Activated CD4-positive, alpha-beta T cell treated with anti-CD3 and anti-CD28 coated beads, Interleukin-2, amount 50 U/mL, for 4 hours (primary cell): ENCODE results near the gene MYOM1.
"Not testable (repeated sequence)": the region's sequence is repeated elsewhere in the genome, so short reads cannot be mapped to it uniquely, and the experiment has no call there.

ENCODE experiments used
- DNase-seq, 2 experiments: peaks; one replicate each; pipeline ENCODE4 v3.0.0-alpha.2; 2020

The MYOM1 gene

DNA sequence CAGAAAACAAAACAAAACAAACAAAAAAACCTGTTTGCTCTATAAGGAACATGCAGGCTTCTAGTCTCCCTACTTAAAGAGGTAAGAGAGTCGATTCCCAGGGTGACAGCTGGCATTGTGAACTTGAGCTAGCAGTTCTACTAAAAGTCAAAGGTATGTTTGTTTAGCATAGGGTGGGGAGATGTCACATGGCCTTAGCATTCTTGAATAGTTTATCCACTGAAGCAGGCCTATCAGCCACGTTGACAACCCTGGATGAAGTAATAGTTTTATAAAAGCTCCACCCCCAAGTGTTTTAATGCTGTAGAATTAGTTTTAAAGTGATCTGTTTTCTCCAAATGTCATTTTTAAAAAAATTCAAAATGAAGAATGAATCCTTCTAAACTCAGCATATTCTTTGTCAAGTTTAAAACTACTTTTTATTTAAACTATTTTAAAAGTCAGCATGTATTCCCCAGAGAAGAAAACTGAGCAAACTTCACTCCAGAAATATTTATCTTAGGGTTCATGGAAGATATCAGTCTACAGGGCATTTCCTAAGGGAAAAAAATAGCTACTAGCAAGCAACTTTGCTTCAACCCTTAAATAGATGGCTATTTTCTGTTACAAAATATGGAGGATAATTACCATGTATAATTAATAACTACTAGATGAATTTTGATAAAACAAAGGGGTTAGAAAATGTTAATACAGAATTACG, 1.7 kb downstream of the MYOM1 start:
- no peak for DNase-seq

DNA sequence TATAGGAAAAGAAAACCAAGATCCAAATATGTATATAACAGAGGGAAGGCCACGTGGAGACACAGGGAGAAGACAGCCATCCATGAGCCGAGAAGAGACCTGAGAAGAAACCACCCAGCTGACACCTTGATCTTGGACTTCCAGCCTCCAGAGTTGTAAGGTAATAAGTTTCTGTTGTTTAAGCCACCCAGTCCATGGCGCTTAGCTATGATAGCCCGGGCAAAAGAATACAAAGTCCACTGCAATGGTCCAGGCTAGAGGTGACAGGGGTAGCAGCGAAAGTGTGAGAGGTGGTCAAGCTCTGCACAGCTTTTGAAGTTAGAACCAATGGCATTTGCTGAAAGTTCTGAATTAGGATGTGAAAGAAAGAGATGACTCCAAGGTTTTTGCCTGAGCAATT, 2.8 kb downstream of the MYOM1 start:
- DNase-seq, result no peak

DNA sequence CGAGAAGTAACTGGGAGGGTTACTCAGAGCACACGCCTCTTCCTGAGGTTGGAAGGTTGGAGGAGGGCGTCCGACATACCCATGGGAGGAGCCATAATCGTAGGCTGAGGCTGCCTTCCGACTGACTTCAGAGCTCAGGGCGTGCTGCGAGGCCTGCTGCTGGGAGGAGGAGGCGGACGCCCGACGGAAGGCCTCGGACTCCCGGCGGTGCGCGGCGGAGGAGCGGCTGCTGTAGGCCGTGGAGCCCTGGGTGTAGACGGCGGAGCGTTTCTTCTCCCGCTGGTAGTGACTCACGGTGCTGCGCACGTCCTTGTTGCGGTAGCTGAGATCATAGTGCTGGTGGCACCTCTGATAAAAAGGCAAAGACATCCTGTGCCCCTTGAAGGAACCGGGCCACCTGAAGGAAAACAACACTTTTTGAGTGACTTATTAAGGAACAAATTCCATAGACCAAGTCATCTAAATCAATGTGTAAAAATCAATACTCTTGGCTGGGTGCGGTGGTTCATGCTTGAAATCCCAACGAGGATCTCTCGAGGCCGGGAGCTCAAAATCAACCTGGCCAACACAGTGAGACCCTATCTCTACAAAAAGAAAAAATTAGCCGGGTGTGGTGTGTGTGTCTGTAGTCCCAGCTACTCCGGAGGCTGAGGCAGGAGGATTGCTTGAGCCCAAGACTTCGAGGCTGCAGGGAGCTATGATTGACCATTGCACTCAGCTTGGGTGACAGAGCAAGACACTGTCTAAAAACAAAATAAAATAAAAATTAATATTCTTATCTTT, 4.7 kb downstream of the MYOM1 start:
- no peak for DNase-seq

DNA sequence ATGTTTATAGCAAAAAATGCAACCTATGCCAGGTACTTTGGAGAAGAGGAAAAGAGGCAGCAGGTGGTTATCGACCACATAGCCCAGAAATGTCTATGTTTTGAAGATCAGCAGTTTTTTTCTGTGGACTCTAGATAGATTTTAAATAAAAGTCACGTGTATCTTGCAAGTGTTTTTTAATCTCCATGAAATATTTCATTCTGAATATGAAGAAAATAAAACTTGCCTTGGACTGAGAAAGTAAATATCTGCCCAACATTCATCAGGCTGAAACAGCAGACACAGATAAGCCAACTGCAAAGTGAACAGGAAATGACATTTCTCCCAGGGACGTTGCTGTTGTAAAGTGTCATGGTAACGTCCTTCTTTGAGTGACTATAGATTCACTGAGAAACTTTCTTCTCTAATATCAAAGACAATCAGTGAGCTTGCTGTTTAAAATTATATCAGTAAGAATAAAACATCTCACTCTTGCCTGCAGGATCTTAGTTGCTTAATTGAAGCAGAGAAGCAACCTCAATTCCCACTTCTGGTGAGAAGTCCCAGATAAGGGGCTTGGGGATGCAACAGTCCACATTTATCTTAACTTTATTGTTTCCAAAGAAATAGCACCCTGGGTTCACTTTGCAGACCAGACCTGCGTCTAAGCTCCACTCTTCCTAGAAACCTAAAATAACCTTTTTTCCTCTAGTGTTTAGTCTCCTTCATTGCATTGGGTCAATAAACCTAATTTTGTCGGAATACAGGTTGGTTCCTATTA, 6.3 kb downstream of the MYOM1 start:
- DNase-seq, result no peak

DNA sequence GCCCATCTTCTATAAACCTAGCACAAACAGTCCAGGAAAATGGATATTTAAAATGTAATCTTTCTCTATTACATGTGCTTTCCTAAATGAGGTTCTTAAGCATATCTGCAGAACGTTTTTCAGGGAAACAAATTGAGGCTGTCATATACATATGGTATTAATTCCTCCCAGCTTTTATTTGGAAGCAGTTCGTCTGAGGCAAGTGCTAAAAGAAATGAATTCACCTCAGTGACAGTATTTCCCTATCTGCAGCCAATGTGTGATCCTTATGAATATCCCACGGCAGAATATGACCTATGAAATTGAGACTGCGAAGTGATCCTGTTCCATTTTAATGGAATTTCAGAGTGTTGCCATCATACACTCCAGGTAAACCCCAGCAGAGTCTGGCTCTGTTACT, 7.1 kb downstream of the MYOM1 start:
- no peak for DNase-seq

DNA sequence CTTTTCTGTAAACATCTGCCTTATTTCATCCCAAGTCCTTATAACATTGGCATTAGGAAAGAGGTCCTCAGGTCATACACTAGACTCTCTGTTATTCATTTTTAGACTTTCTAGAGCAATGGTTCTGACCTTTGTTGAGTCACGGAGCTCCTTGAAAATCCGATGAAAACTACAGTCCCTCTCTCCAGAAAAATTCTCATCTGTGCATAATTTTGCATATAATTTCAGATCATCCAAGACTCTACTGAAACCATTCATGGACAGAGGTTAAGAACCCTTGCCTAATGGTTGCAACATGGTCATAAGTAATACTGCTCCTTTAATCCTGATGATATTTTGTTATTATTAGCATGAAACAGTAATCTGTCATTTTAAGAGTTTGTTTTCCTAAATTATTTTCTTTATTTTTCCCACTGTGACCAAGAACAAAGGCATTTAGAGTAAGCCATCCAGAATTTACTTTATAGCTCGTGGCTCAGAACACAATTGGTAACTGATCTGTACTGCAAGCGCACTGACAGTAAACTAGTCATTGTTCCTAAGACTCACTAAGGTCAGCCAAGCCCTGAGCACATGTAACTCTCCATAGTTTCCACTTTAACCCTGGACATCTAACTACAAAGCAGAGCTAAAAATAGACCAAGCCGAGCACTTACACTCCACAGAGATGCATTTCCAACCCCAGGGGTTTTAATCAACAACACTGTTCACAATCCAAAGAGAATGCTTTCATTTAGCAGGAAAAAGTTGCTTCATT, 8.4 kb downstream of the MYOM1 start:
- no peak for DNase-seq

DNA sequence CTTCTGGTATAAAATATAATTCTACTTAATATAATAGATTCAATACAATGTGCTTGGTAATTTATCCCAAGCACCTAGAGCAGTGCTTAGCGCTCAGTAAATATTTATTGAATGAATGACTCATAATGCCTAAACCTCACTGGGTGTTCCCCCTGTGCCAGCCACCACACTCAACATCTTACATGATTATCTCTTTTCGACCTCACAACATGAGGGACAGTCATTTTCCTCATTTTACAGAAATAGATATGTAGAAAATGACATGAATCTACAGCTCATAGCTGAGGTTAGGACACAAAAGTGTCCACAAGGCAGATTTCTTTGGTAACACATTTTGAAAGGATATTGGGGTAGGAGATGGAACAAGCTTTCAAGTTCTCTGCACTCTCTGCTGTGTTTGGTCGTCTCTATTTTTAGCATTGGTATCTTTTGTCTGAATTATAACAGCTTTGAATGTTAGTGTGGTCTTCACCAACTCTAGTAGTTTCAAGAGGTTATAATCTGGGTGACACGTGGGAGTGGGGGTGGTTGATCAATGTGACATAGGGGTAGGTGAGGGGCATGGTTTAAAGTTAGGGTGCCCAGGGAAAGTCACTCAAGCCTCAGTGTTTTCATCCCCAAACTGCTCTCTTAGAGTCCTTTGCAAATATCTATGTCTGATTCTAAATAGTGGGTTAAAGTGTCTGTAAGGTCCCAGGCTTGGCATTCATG, 9.8 kb downstream of the MYOM1 start:
- no peak for DNase-seq

DNA sequence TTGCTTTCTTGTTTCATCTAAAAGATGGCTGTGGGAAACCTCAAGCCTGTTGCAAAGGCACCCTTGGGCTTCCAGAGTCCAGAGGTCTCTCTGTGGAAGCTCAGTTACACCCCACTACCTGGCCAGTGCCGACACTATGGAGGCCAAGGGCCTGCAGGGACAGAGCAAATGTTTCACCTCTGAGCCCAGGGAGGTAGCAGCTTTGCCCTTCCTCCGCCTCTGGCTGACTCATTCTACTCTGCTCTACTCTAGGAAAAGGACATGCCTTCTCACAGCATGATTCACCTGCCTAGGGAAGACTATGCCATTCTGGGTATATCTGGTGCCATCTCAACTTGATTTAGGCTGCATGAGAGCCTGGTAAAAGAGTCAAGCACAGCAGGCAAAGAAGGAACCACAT, 12.2 kb downstream of the MYOM1 start:
- no peak for DNase-seq

DNA sequence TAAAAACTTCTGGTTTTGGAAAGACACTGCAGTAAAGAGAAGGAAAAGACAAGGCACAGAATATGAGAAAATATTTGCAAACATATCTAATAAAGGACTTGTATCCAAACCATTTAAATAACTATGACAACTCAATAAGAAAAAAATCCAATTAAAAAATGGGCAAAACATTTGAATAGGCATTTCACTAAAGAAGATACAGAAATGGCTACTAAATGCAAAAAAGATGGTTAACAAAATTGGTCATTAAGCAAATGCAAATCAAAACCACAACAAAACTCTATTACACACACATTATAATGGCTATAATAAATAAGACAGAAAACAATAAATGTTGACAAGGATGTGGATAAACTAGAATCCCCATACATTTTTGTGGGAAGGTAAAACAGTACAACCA, 14.5 kb downstream of the MYOM1 start:
- DNase-seq, result no peak

DNA sequence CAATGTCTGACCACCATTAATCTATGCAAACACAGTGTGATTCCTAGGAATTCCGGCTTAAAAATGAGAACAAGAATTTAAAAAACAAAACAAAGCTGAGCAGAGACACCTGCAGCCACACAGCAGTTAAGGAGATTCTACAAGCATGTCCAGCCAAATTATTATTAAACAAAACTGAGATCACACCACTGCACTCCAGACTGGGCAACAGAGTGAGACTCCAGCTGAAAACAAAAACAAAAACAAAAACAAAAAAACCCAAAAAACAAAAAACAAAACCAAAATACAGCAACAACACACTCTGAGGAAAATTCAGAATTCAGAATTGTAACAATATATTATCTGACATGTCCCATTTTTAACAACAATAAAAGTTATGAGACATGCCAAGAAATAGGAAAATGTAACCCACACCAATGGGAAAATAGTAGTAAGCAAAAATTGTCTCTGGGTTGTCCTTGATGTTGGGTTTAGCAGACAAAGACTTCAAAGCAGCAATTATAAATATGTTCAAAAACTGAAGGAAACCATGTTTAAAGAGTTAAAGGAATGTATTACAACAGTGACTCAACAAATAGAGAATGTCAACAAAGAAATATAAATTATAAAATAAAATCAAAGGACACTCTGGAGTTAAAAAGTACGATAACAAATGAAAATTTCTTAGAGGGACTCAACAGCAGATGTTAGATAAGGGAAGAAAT, 19.7 kb downstream of the MYOM1 start:
- no peak for DNase-seq

DNA sequence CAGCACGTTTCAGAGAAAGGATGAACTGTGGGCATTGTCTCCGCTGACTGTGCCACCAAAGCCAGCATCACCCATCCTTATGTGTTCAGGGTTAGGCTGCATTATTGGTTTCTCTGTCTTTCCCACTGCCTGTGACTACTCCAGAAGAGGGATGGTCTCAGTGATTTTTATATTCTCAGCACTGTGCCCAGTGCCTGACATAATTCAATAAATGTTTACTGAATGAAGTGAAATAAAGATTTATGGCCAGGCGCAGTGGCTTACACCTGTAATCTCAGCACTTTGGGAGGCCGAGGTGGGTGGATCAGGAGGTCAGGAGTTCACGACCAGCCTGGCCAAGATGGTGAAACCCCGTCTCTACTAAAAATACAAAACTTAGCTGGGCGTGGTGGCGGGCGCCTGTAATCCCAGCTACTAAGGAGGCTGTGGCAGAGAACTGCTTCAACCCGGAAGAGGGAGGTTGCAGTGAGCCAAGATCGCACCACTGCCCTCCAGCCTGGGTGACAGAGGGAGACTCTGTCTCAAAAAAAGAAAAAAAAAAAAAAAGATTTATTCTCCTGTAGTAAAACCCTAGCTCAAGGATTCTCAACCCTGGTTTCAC, 21.4 kb downstream of the MYOM1 start:
- not testable (repeated sequence) for DNase-seq

DNA sequence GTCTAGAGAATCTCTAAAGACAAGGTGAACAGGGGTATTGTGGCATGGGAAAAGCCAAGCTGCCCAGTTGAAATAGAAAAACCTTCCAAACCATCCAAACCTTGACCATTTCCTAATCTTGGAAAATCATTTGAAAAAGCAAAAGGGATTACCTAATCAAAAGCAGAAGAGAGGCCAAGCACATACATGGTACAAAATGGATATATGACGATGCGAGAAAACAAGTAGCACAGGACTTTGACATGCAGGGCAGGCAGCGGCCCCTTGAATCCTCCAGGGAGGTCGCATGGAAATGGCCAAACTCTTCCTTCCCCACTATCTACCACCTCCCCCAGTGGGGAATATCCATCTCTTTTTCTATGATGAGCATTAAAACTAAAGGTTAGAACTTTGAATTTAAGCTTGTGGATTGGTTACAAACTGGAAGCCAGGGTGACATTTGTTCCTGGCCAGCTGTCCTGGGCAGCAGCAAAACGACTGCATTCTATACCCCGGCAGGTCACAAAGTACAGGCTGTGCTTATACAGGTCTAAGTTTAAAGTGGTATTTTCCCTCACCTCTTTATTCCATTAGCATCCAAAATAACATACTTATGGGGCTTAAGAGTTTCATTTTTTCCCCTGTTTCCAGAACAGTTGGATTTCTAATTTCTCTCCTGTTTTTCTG, 24.7 kb downstream of the MYOM1 start:
- DNase-seq, result no peak

DNA sequence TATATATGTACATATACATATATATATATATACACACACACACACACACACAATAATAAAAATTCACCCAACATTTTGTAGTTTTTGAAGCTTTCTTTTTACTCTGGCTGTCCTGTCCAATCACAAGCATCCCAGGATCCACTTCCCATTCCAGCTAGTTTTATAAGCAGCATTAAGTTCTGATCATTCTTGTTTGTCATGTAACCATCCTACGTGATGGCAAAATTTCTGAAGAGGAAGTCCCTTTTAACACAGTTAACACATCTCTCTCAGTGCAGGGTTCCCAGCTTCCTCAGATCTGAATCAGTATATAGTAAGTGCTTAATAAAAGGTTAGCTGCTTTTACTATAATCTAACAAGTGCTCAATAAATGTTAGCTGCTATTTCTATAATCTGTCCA, 26.4 kb downstream of the MYOM1 start:
- no peak for DNase-seq

DNA sequence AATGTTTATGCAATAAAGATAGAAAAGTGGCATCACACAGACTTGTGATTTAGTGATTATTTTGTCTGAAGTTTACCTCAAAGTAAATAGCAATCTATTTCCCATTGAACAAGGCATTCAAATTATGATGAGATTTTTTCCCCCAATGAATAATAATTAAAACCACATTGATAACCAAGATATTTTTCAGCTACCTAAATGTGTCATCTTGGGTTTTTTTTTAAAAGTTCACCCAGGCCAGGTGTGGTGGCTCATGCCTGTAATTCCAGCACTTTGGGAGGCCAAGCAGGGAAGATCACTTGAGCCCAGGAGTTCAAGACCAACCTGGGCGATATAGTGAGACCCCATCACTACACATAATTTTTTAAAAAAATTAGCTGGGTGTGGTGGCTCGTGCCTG, 27.0 kb downstream of the MYOM1 start:
- no peak for DNase-seq

DNA sequence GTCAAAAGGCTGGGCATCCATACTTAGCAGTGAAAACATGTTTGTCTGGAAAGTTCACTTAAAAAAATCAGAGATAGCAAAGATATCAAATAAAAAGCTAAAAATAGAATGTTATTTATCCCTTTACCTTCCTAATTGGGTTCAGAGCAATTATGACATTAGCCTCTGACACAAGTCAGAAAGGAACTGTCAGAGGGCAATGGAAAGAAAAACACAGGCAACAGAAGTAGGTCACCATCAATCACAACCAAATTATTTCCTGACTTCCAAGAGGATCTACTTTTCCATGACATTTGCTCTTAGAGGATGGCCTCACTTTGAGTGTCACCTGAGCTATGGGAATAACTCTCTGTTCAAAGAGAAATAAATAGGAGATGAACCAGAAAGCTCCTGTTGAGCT, 27.5 kb downstream of the MYOM1 start:
- DNase-seq, result no peak

DNA sequence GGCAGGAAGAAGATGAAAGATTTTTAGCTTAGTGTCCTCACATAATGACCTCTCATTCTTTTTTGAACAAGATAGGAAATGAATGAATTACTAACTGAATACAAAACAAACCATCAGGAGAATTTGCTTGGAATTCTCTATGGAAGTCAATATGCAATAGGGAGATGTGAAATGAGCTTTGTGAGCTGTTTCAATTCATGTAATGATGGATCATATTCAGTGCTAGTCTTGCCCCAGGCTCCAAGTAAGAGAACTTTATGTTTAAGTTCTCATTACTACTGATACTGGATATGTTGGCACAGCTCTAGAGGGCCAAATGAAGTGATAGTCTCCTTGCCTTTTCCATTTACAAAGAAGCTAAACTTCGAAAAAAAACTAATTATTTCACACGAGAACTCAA, 29.2 kb downstream of the MYOM1 start:
- DNase-seq, result no peak

DNA sequence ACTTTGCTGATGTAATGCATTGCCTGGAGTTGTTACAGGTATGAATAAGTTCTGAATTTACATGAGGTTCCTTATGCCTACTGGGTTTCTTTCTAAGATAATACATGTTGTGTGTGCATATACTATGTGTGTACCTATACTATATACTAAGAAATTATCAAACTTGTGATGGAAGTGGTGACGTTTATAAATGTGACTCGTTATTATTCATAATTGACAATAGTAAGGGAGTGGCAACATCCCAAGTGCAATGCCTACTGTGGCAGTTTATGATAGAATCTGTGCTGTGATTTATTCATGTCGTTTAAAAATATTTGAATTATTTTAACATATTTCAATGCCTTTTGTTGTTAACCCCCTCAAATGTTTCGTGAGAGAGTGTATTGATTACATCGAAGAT, 29.9 kb downstream of the MYOM1 start:
- DNase-seq, result no peak

DNA sequence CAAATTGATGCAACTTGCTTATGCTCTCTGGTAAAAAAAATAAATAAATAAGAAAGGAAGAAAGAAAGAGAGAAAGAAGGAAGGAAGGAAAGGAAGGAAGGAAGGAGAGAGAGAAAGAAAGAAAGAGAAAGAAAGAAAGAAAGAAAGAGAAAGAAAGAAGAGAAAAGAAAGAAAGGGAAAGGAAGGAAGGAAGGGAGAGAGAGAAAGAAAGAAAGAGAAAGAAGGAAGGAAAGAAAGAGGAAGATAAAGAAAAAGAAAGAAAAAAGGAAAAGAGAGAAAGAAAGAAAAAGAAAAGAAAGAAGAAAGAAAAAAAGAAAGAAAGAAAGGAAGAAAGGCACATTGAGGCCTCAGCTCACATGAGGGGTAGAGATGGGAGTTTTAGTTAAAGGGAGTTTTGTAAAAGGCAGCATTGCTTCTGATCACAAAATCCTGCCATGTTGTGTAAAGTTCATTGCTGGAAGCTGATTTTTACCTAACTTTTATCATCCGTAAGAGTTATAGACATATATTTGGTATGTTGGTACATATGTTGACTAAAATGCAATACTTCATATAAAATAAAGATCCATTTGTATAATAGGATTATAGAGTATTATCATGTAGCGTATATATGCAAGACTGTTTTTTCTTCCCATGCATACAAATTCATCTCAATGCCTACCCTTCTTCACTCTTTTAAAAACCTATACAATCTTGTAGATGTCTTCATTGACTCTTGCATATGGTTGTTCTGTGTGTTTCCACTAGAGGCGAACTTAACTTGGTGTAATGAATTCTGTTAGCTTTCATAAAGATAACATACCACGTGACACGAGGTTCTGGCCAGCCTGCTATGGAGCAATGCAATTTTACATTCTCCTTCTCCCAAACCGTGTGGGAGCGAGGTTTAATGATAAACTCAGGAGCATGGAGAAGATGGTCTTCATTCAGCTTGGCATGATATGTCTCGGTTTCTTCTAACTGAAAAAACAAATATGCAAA, 32.8 kb downstream of the MYOM1 start:
- no peak for DNase-seq

DNA sequence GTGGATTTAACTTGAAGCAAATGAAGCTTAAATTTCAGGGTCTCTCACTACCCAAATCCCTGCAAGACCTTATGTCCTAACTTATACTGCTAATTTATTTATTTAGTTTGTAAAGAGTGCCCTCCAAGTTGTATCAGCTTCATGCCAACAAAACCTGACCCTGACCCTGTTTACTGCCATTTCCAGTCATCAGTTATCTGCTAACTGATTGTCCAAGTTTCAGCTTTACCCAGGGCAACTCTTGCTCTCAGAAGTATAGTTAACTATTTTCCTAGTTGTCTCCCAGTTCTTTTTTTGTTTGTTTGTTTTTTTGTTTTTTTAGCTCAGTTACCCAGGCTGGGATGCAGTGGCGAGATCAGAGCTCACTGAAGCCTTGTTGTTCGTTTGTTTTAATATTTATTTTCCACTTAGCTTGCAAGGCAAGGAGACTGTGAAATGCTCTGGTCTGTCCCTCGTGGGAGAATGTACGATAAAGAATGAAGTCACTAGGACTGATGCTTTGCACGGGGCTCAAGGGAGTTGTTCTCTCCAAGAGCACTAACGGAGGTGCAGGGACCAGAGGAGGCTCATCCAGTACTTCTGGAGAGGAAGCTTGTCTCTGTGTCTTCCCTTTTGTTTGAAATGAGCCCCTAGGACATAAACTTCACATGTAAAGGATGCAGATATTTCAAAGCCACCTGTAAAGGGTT, 35.3 kb downstream of the MYOM1 start:
- DNase-seq, result no peak
